SU-DHL-6 (cell line): ENCODE measurements around the gene COBLL1.

Source experiments
- H2AFZ ChIP-seq: fragments of 200-600 bp; sonication (generic); 2 replicates; pipeline ENCODE4 v1.6.1; 2014; ENCODE audit warnings: low read depth, mild to moderate bottlenecking, moderate library complexity, mixed read lengths, antibody characterized with exemption, low read length; ENCODE audit not compliant: severe bottlenecking
- H3F3A ChIP-seq: fragments of 200-600 bp; shearing (Covaris generic); 2 replicates; pipeline ENCODE4 v1.6.0; 2016; ENCODE audit warnings: antibody characterized with exemption, mild to moderate bottlenecking; ENCODE audit not compliant: insufficient read depth
- H3K27ac ChIP-seq: fragments of 200-600 bp; sonication (generic); 2 replicates; pipeline ENCODE4 v1.5.1; 2016; ENCODE audit warnings: low read depth, mild to moderate bottlenecking, low read length, moderate library complexity, mixed read lengths
- H3K27me3 ChIP-seq: fragments of 200-600 bp; sonication (generic), shearing (Covaris generic); 2 replicates; pipeline ENCODE4 v1.6.0; 2014; ENCODE audit warnings: mild to moderate bottlenecking, low read length
- H3K36me3 ChIP-seq: fragments of 200-600 bp; sonication (generic); 2 replicates; pipeline ENCODE4 v1.6.1; 2014; ENCODE audit warnings: mild to moderate bottlenecking, low read length, mixed read lengths
- H3K4me2 ChIP-seq: fragments of 300-600, 200-600 bp; shearing (Covaris generic), sonication (generic); 2 replicates; pipeline ENCODE4 v1.6.0; 2014; ENCODE audit warnings: low read length, low read depth, mild to moderate bottlenecking; ENCODE audit not compliant: poor library complexity, severe bottlenecking
- H3K4me3 ChIP-seq: fragments of 200-600 bp; sonication (generic); 2 replicates; pipeline ENCODE4 v1.5.1; 2014; ENCODE audit warnings: antibody characterized with exemption, low read length, mild to moderate bottlenecking, mixed read lengths; ENCODE audit not compliant: insufficient read depth, poor library complexity, severe bottlenecking
- H3K79me2 ChIP-seq: fragments of 200-600 bp; sonication (generic); 2 replicates; pipeline ENCODE4 v1.6.1; 2014; ENCODE audit warnings: mild to moderate bottlenecking, low read length, moderate library complexity; ENCODE audit not compliant: insufficient read depth
- H3K9ac ChIP-seq: fragments of 200-600 bp; sonication (generic); 2 replicates; pipeline ENCODE4 v1.7.0; 2014; ENCODE audit warnings: mild to moderate bottlenecking, low read length
- H3K9me2 ChIP-seq: fragments of 200-600 bp; sonication (generic); replicated peaks from 2 replicates; pipeline ENCODE4 v1.6.1; 2014; ENCODE audit warnings: low read length; ENCODE audit not compliant: insufficient read depth
- H3K9me3 ChIP-seq: fragments of 200-600 bp; sonication (generic); 2 replicates; pipeline ENCODE4 v1.6.1; 2014; ENCODE audit warnings: low read length, mixed read lengths; ENCODE audit not compliant: insufficient read depth
- H4K20me1 ChIP-seq: fragments of 200-600 bp; sonication (generic); 2 replicates; pipeline ENCODE4 v1.6.1; 2014; ENCODE audit warnings: low read depth, mild to moderate bottlenecking, antibody characterized with exemption, low read length, moderate library complexity, mixed read lengths
- EZH2phosphoT487 ChIP-seq: fragments of 200-600 bp; sonication (generic), shearing (Covaris generic); conservative IDR thresholded peaks from 2 replicates; pipeline ENCODE4 v1.6.1; 2018; ENCODE audit warnings: mild to moderate bottlenecking, antibody characterized with exemption, low read length, moderate library complexity, mixed read lengths
- TF ChIP-seq, protein P1 (sequence below): fragments of 200-600 bp; sonication (generic); IDR thresholded peaks from one replicate; pipeline ENCODE4 v1.5.1; 2017; ENCODE audit warnings: antibody characterized with exemption, mild to moderate bottlenecking, low read length, moderate library complexity; ENCODE audit not compliant: insufficient read depth, poor library complexity, severe bottlenecking

The COBLL1 gene

DNA sequence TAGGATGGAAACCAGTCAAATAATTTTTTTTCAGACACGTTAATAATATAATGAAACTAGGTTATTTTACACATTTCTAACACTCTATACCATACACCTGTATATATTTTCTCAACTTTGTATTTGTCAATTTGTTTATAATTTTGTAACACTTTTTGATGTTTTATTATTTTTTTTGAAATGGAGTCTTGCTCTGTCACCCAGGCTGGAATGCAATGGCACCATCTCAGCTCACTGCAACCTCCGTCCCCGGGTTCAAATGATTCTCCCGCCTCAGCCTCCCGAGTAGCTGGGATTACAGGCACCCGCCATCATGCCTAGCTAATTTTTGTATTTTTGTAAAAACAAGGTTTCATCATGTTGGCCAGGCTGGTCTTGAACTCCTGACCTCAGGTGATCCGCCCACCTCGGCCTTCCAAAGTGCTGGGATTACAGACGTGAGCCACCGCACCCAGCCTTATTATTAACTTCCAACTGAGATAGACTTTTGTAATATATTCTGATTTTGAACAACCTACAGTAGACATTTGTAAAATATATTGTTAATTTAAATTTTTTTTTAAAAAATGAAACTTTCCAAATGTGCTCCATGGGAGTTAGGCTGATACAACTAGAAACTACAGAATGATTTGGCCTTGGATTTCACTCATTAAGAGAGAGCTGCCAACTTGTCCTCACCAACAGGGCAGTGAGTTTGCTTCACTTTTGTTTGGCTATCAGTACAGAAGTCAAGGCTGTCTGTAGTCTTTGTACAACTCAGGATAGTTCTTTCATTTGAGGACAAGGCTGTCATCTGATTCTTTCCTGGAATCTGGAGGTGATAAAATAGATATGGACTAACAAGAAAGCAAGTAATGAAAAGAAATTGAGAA is 33.9 kb upstream of the COBLL1 start:
- Histone ChIP-seq H3K36me3 (no peaks in the 10 kb centered on the region), H3K9me2 (no peaks in the 10 kb centered on the region), H3K27ac (no peak overlapping the region), H3K4me2 (no peak overlapping the region), H4K20me1 (no peaks in the 10 kb centered on the region), H2AFZ (no peak overlapping the region), H3K27me3 (no peaks in the 10 kb centered on the region), H3K9ac (no peak overlapping the region), H3F3A (no peaks in the 10 kb centered on the region), H3K9me3 (no peaks in the 10 kb centered on the region), H3K79me2 (no peaks in the 10 kb centered on the region), H3K4me3 (no peak overlapping the region)
- TF ChIP-seq EZH2phosphoT487: no peak
- TF ChIP-seq, protein P1, sequence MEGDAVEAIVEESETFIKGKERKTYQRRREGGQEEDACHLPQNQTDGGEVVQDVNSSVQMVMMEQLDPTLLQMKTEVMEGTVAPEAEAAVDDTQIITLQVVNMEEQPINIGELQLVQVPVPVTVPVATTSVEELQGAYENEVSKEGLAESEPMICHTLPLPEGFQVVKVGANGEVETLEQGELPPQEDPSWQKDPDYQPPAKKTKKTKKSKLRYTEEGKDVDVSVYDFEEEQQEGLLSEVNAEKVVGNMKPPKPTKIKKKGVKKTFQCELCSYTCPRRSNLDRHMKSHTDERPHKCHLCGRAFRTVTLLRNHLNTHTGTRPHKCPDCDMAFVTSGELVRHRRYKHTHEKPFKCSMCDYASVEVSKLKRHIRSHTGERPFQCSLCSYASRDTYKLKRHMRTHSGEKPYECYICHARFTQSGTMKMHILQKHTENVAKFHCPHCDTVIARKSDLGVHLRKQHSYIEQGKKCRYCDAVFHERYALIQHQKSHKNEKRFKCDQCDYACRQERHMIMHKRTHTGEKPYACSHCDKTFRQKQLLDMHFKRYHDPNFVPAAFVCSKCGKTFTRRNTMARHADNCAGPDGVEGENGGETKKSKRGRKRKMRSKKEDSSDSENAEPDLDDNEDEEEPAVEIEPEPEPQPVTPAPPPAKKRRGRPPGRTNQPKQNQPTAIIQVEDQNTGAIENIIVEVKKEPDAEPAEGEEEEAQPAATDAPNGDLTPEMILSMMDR: no peak

DNA sequence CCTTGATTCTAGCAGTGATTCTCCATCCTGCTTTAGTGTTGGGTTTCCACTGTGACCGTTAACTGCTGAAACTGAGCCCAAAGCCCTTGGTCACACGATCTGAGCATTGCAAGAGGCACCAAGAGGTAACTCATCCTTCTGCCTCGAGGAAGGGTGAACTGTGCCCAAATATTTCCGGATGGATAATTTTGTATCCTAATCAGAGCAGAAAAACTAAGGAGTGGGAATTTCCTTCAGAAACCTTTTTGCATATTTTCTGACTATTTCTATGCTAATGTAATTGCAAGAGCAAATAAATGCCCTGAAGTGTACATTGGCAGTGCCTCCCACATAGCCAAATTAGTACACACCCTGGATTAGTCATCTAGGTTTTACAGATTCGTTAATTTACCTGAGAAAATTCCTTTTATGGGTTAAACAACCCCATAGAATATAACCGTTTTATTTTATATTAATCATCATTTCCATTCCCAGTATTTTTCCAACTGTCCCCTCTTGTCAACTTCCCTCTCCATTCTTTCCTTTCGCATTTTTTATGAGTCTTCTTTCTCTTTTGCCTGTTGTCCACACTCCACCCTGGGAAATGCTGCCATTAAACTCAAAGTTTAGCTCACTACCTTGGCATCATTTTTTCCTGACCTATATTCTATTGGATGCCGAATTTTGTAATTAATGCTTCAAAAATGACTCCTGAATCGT is 31.7 kb upstream of the COBLL1 start:
- Histone ChIP-seq H3K27ac (no peak overlapping the region), H3K4me3 (no peak overlapping the region), H2AFZ (no peak overlapping the region), H3K9me2 (no peaks in the 10 kb centered on the region), H3F3A (no peaks in the 10 kb centered on the region), H4K20me1 (no peaks in the 10 kb centered on the region), H3K9ac (no peak overlapping the region), H3K36me3 (no peaks in the 10 kb centered on the region), H3K27me3 (no peaks in the 10 kb centered on the region), H3K79me2 (no peaks in the 10 kb centered on the region), H3K4me2 (no peak overlapping the region), H3K9me3 (no peaks in the 10 kb centered on the region)
- TF ChIP-seq, protein P1: no peak
- no peak for TF ChIP-seq EZH2phosphoT487

DNA sequence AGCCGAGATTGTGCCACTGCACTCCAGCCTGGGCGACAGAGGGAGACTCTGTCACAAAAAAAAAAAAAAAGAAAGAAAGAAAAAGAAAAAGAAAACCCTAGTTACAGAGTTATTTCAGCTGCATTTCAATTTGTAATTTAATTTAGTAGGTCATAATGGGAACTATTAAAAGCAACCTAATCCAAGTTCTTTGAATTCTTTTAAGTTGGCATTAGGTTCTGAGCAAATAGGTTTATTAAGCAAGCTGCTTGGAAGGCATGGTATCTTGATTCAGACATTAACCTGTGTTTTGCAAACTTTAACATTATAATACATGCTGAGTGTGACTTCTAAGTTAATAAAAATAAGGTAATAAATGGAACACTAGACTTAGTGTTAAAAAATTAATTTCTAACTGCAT is 29.8 kb upstream of the COBLL1 start:
- H3K4me2 ChIP-seq: no peak overlapping the region
- no peaks in the 10 kb centered on the region for H3K79me2 ChIP-seq
- H3K4me3 ChIP-seq: no peak overlapping the region
- H3K27ac ChIP-seq: no peak overlapping the region
- no peaks in the 10 kb centered on the region for H3K9me3 ChIP-seq
- no peaks in the 10 kb centered on the region for H3K9me2 ChIP-seq
- H3K36me3 ChIP-seq: no peaks in the 10 kb centered on the region
- no peaks in the 10 kb centered on the region for H3K27me3 ChIP-seq
- TF ChIP-seq EZH2phosphoT487: no peak
- TF ChIP-seq, protein P1: no peak
- no peak overlapping the region for H2AFZ ChIP-seq
- H3F3A ChIP-seq: no peaks in the 10 kb centered on the region
- H3K9ac ChIP-seq: no peak overlapping the region
- H4K20me1 ChIP-seq: no peaks in the 10 kb centered on the region
